B cell (primary cell): ENCODE data around the gene RNF166. TPM values are rescaled to one million over a fixed set of nuclear protein-coding genes. Genes with fewer than 3 reads are reported as not detected.

Experiments used
- ATAC-seq: fragments of 200-7000 bp; cut with Tn5 transposase; one replicate; pipeline ENCODE4 v1.10.0; 2021; ENCODE audit warnings: low read depth, mild to moderate bottlenecking, moderate number of reproducible peaks, moderate library complexity
- CTCF ChIA-PET: fragments of 350-600 bp; sonication (Branson Sonifier 250); formaldehyde crosslinking; loops from one replicate; lab custom pipeline; 2021; ENCODE audit warnings: antibody characterized with exemption, inconsistent platforms; lab: Charles Lee
- POLR2A ChIA-PET: fragments of 350-600 bp; sonication (Branson Sonifier 250); formaldehyde crosslinking; loops from one replicate; lab custom pipeline; 2021; ENCODE audit warnings: antibody characterized with exemption; lab: Charles Lee
- DNase-seq: peaks from one replicate; pipeline ENCODE4 v3.0.0; 2013
- H2AFZ ChIP-seq: 2 replicates; pipeline ENCODE4 v1.6.1; 2012; ENCODE audit warnings: mild to moderate bottlenecking, low read depth, low read length; ENCODE audit not compliant: insufficient read depth, poor library complexity, severe bottlenecking
- H3K27ac ChIP-seq, 2 donors: 1 replicate in 1 of 2; 2 replicates in 1 of 2; pipeline ENCODE4 v1.5.1; 2012 to 2013; ENCODE audit warnings: low read length in 2 of 2, mild to moderate bottlenecking in 2 of 2, moderate library complexity in 1 of 2
- H3K27me3 ChIP-seq, 4 experiments: fragments of 200-600 bp in 1 of 4; sonication (generic) in 1 of 4; replicated peaks in 1 of 4; 1 replicate in 2 of 4; 2 replicates in 2 of 4; pipeline versions ENCODE4 v1.6.1 to v1.7.0; 2013 to 2016; ENCODE audit warnings: low read length in 3 of 4, mild to moderate bottlenecking in 2 of 4, mixed read lengths in 1 of 4, moderate library complexity in 1 of 4; ENCODE audit not compliant: insufficient read depth in 4 of 4, control insufficient read depth in 3 of 4; ENCODE audit errors: control extremely low read depth in 1 of 4
- H3K36me3 ChIP-seq, 2 experiments: replicated peaks in 1 of 2; 1 replicate in 1 of 2; 2 replicates in 1 of 2; pipeline versions ENCODE4 v1.6.1 to v1.7.1; 2013; ENCODE audit warnings: low read length in 1 of 2; ENCODE audit not compliant: insufficient read depth in 2 of 2, control insufficient read depth in 1 of 2; ENCODE audit errors: control extremely low read depth in 1 of 2, extremely low read depth in 1 of 2
- H3K4me1 ChIP-seq, 2 donors: fragments of 200-600 bp in 1 of 2; sonication (generic) in 1 of 2; 1 replicate in 1 of 2; 2 replicates in 1 of 2; pipeline versions ENCODE4 v1.5.1 to v1.6.1; 2013 to 2017; ENCODE audit warnings: low read length in 2 of 2; ENCODE audit not compliant: control insufficient read depth in 2 of 2, insufficient read depth in 2 of 2
- H3K4me2 ChIP-seq: replicated peaks from 2 replicates; pipeline ENCODE3; 2012; ENCODE audit warnings: mild to moderate bottlenecking, low read depth, low read length; ENCODE audit not compliant: poor library complexity, severe bottlenecking
- H3K4me3 ChIP-seq, 5 experiments: fragments of 200-600 bp in 1 of 5; sonication (generic) in 1 of 5; 1 replicate in 3 of 5; 2 replicates in 2 of 5; pipeline versions ENCODE4 v1.5.1 to v1.7.0; 2011 to 2016; ENCODE audit warnings: low read length in 4 of 5, mild to moderate bottlenecking in 4 of 5, low read depth in 2 of 5, control low read depth in 1 of 5, moderate library complexity in 1 of 5; ENCODE audit not compliant: insufficient read depth in 1 of 5; ENCODE audit errors: control extremely low read depth in 1 of 5, extremely low read depth in 1 of 5
- H3K79me2 ChIP-seq: fragments of 200-600 bp; sonication (generic); one replicate; pipeline ENCODE4 v1.6.0; 2016; ENCODE audit warnings: low read length; ENCODE audit not compliant: control insufficient read depth, insufficient read depth
- H3K9ac ChIP-seq: fragments of 200-600 bp; sonication (generic); 2 replicates; pipeline ENCODE4 v1.6.1; 2017; ENCODE audit warnings: mild to moderate bottlenecking, low read length, moderate library complexity
- H3K9me3 ChIP-seq, 3 donors: one replicate each; pipeline versions ENCODE4 v1.6.1 to v1.7.1; 2013; ENCODE audit warnings: low read length in 2 of 3; ENCODE audit not compliant: control insufficient read depth in 2 of 3, insufficient read depth in 1 of 3; ENCODE audit errors: control extremely low read depth in 1 of 3
- H4K20me1 ChIP-seq: 2 replicates; pipeline ENCODE4 v1.6.0; 2012; ENCODE audit warnings: mild to moderate bottlenecking, low read length; ENCODE audit not compliant: insufficient read depth, control insufficient read depth, poor library complexity, severe bottlenecking
- H3K27ac Mint-ChIP-seq: one replicate; pipeline ENCODE4 v1.8.0; 2021; ENCODE audit warnings: mixed read lengths
- H3K27me3 Mint-ChIP-seq: one replicate; pipeline ENCODE4 v1.8.0; 2021; ENCODE audit warnings: mixed read lengths
- H3K4me1 Mint-ChIP-seq: one replicate; pipeline ENCODE4 v1.8.0; 2021; ENCODE audit warnings: mixed read lengths
- H3K4me3 Mint-ChIP-seq: one replicate; pipeline ENCODE4 v1.8.0; 2021; ENCODE audit warnings: mixed read lengths
- H3K9me3 Mint-ChIP-seq: one replicate; pipeline ENCODE4 v1.8.0; 2022; ENCODE audit warnings: mixed read lengths; ENCODE audit not compliant: insufficient read depth
- CTCF ChIP-seq: fragments of 200-600 bp; IDR thresholded peaks from one replicate; pipeline ENCODE4 v1.8.0; 2022; ENCODE audit warnings: antibody characterized with exemption, mild to moderate bottlenecking
- EZH2 ChIP-seq: IDR thresholded peaks from 2 replicates; pipeline ENCODE4 v1.6.1; 2012; ENCODE audit warnings: borderline replicate concordance, low read depth, mild to moderate bottlenecking, moderate library complexity, low read length; ENCODE audit not compliant: insufficient read depth, poor library complexity, severe bottlenecking
- WGBS: methylation state at CpG from one replicate; pipeline ENCODE4 v1.1.5; 2013; ENCODE audit warnings: missing lambda C conversion rate; ENCODE audit not compliant: insufficient coverage; 5-methylcytosine and 5-hydroxymethylcytosine counted together
- intact Hi-C: fragments of 100-400 bp; cut with micrococcal nuclease; formaldehyde crosslinking; loops from one replicate; pipeline ENCODE4 v1.10.0; 2022
- polyA plus RNA-seq: library from polyadenylated mRNA; depleted of rRNA; stranded (reverse); fragments of >200 nt; gene quantifications from 2 replicates; pipeline ENCODE4 v1.2.3, GENCODE V29; 2012
- total RNA-seq, 2 donors: library from RNA; stranded (reverse); fragments of 120-200 nt in 1 of 2; gene quantifications; 1 replicate in 1 of 2; 2 replicates in 1 of 2; pipeline versions ENCODE4 v1.2.3 to v1.2.4, GENCODE V29; 2013 to 2022

RNF166 gene
- total and polyA plus RNA-seq, 2 donors (not counting 1 experiment from before 2014, with no cell fraction given) = 64.1 to 65.0 TPM

GRCh38 chr16:88737298-88738150 lies 31.3 kb upstream of the RNF166 start:
- Histone ChIP-seq H2AFZ (no peak overlapping the region), H3K4me3 (no peak overlapping the region), H3K9me3 (no peaks in the 10 kb centered on the region), H3K4me1 (peaks cover 5 to 20% of the 10 kb centered on the region in 2 donors), H3K4me2 (peak overlapping the region; percentile 49), H4K20me1 (peaks cover 48% of the 10 kb centered on the region), H3K27me3 (no peaks in the 10 kb centered on the region), H3K36me3 (peaks cover 0 to 35% of the 10 kb centered on the region in 2 experiments), H3K9ac (no peak overlapping the region), H3K79me2 (peaks cover 18% of the 10 kb centered on the region), H3K27ac (no peak overlapping the region)
- DNase-seq (peak; percentile 84), ATAC-seq (peak; percentile 97)
- no peak overlapping the region for H3K27ac Mint-ChIP-seq
- WGBS = 48% methylated on average over 54 of the region's 54 CpGs
- CTCF ChIA-PET = interaction anchor here (0.5 to 5.0 kb wide), 60 partner anchors 10 to 969 kb away, joined by 3 to 113 read pairs (median 5); partner anchors contain the start of genes APRT, CDH15, CTU2 and GALNS
- intact Hi-C loops = loop anchor here (1.0 to 2.0 kb wide), 6 partner anchors 37 to 479 kb away; partner anchors contain the start of genes PIEZO1 and TRAPPC2L
- no peak overlapping the region for H3K4me3 Mint-ChIP-seq
- H3K4me1 Mint-ChIP-seq = peaks cover 6% of the 10 kb centered on the region
- TF ChIP-seq CTCF (peak; percentile 99), EZH2 (no peak)
- no peaks in the 10 kb centered on the region for H3K27me3 Mint-ChIP-seq
- H3K9me3 Mint-ChIP-seq = no peaks in the 10 kb centered on the region
- POLR2A ChIA-PET = interaction anchor here (0.7 to 1.5 kb wide), 6 partner anchors 30 to 430 kb away, joined by 3 to 12 read pairs (median 4); partner anchors contain the start of genes APRT and PIEZO1
